HFFc6 (cell line): ENCODE data around the gene LCLAT1. TPM values are rescaled to one million over a fixed set of nuclear protein-coding genes. Genes with fewer than 3 reads are reported as not detected.
A peak's percentile ranks its signal among the peaks of the same experiment; 100 is the strongest.

Experiments used
- DNase-seq: peaks from one replicate; pipeline ENCODE4 v3.0.0-alpha.2; 2018
- H3K27ac Mint-ChIP-seq: 2 replicates; pipeline ENCODE4 v1.8.0; 2020; ENCODE audit warnings: mild to moderate bottlenecking, mixed read lengths
- H3K27me3 Mint-ChIP-seq: 2 replicates; pipeline ENCODE4 v1.8.0; 2021; ENCODE audit warnings: mild to moderate bottlenecking, moderate library complexity, mixed read lengths; ENCODE audit not compliant: insufficient read depth
- H3K36me3 Mint-ChIP-seq: 2 replicates; pipeline ENCODE4 v1.8.0; 2021; ENCODE audit warnings: low read depth, mixed read lengths
- H3K4me1 Mint-ChIP-seq: 2 replicates; pipeline ENCODE4 v1.8.0; 2020; ENCODE audit warnings: low read depth, mixed read lengths
- H3K4me3 Mint-ChIP-seq: 2 replicates; pipeline ENCODE4 v1.8.0; 2020; ENCODE audit warnings: mild to moderate bottlenecking, moderate library complexity, mixed read lengths
- H3K9me3 Mint-ChIP-seq: 2 replicates; pipeline ENCODE4 v1.8.0; 2020; ENCODE audit warnings: mild to moderate bottlenecking, mixed read lengths
- CTCF ChIP-seq: fragments of 200-600 bp; sonication (generic); IDR thresholded peaks from 2 replicates; pipeline ENCODE4 v1.5.0; 2021; ENCODE audit warnings: antibody characterized with exemption, mild to moderate bottlenecking
- total RNA-seq, 6 experiments: library from RNA; stranded (reverse); fragmentation: NEBNext Ultra II Directional; extraction: Animal tissue kit (Norgen Biotek cat#: 25700); gene quantifications; 2 replicates in 1 of 6; 3 replicates in 5 of 6; pipeline ENCODE4 v1.2.3, GENCODE V29; 2021

The LCLAT1 gene
- total RNA-seq, 6 experiments from 2014 or later = 21.0 to 27.0 (median 23.0) TPM

- Mint-ChIP-seq H3K9me3 (no peaks in the 10 kb centered on the region), H3K4me3 (peak overlapping the region; percentile 67; the same call in 1 of the 2 replicates), H3K36me3 (no peaks in the 10 kb centered on the region), H3K27me3 (no peaks in the 10 kb centered on the region), H3K4me1 (peaks cover 39% of the 10 kb centered on the region), H3K27ac (peak overlapping the region; percentile 73)
- DNase-seq = no peak
- TF ChIP-seq CTCF = no peak
Measured at GRCh38 chr2:30421026-30421603, 25.9 kb upstream of the LCLAT1 start.

- Mint-ChIP-seq H3K4me1 (peaks cover 39% of the 10 kb centered on the region), H3K9me3 (no peaks in the 10 kb centered on the region), H3K4me3 (peak overlapping the region; percentile 67), H3K27me3 (no peaks in the 10 kb centered on the region), H3K27ac (peak overlapping the region; percentile 73), H3K36me3 (no peaks in the 10 kb centered on the region)
- no peak for TF ChIP-seq CTCF
- peak; percentile 36 for DNase-seq
Measured at GRCh38 chr2:30421604-30422443, 25.2 kb upstream of the LCLAT1 start.

GRCh38 chr2:30422444-30423040 lies 24.5 kb upstream of the LCLAT1 start:
- Mint-ChIP-seq H3K27me3 (no peaks in the 10 kb centered on the region), H3K9me3 (no peaks in the 10 kb centered on the region), H3K4me1 (peaks cover 39% of the 10 kb centered on the region), H3K36me3 (no peaks in the 10 kb centered on the region), H3K4me3 (peak overlapping the region; percentile 67), H3K27ac (peak overlapping the region; percentile 73)
- no peak for TF ChIP-seq CTCF
- DNase-seq = no peak

- no peak for DNase-seq
- H3K36me3 Mint-ChIP-seq = no peaks in the 10 kb centered on the region
- no peaks in the 10 kb centered on the region for H3K9me3 Mint-ChIP-seq
- H3K4me1 Mint-ChIP-seq = peaks cover 39% of the 10 kb centered on the region
- no peak for TF ChIP-seq CTCF
- no peak overlapping the region for H3K27ac Mint-ChIP-seq
- no peaks in the 10 kb centered on the region for H3K27me3 Mint-ChIP-seq
- no peak overlapping the region for H3K4me3 Mint-ChIP-seq
Measured at GRCh38 chr2:30424231-30424630, 22.8 kb upstream of the LCLAT1 start.

- peaks cover 39% of the 10 kb centered on the region for H3K4me1 Mint-ChIP-seq
- H3K27me3 Mint-ChIP-seq = no peaks in the 10 kb centered on the region
- DNase-seq = peak; percentile 61
- no peak overlapping the region for H3K4me3 Mint-ChIP-seq
- H3K27ac Mint-ChIP-seq = peak overlapping the region; percentile 18; the same call in 1 of the 2 replicates
- no peaks in the 10 kb centered on the region for H3K36me3 Mint-ChIP-seq
- TF ChIP-seq CTCF = no peak
- no peaks in the 10 kb centered on the region for H3K9me3 Mint-ChIP-seq
Measured at GRCh38 chr2:30425326-30425725, 21.7 kb upstream of the LCLAT1 start.
